Pancreas (tissue), 10 donors: ENCODE results near the gene TMEM63B. TPM values are rescaled to one million over a fixed set of nuclear protein-coding genes. Genes with fewer than 3 reads are reported as not detected.
"Not testable (repeated sequence)": the region's sequence is repeated elsewhere in the genome, so short reads cannot be mapped to it uniquely, and the experiment has no call there.

Source experiments
- ATAC-seq, 4 donors: fragments of 200-7000 bp; cut with Tn5 transposase; one replicate each; pipeline versions ENCODE4 v1.8.0 to v1.9.1; 2020; ENCODE audit warnings: mild to moderate bottlenecking in 4 of 4, moderate library complexity in 4 of 4
- DNase-seq, 6 donors: peaks; one replicate each; pipeline ENCODE4 v3.0.0-alpha.2; 2020
- FAIRE-seq: peaks from 2 replicates; lab custom pipeline; 2012; peaks lifted over from hg19 to GRCh38; lab: Jason Lieb, UNC
- H3K27ac ChIP-seq, 4 donors: fragments of 200-600 bp; sonication (generic); 1 replicate in 3 of 4; 2 replicates in 1 of 4; pipeline versions ENCODE4 v1.5.0 to v1.8.0; 2020
- H3K27me3 ChIP-seq, 4 donors: fragments of 200-600 bp; one replicate each; pipeline ENCODE4 v1.8.0; 2021
- H3K36me3 ChIP-seq, 3 donors: fragments of 200-600 bp; sonication (generic) in 1 of 3; one replicate each; pipeline versions ENCODE4 v1.5.0 to v1.8.0; 2020 to 2021
- H3K4me1 ChIP-seq, 3 donors: fragments of 200-600 bp; one replicate each; pipeline ENCODE4 v1.8.0; 2021
- H3K4me3 ChIP-seq, 4 donors: fragments of 200-600 bp; sonication (generic) in 2 of 4; one replicate each; pipeline versions ENCODE4 v1.5.0 to v1.8.0; 2020 to 2021
- H3K9me3 ChIP-seq, 4 donors: fragments of 200-600 bp; one replicate each; pipeline ENCODE4 v1.8.0; 2021
- CTCF ChIP-seq, 4 donors: fragments of 200-600 bp; sonication (generic) in 3 of 4; IDR thresholded peaks; one replicate each; pipeline versions ENCODE4 v1.5.0 to v1.8.0; 2021; ENCODE audit warnings: antibody characterized with exemption in 4 of 4
- WGBS, 2 donors: extraction: QIAGEN DNeasy Blood & Tissue Kit; methylation state at CpG; one replicate each; pipeline ENCODE4 v1.1.7; 2013; 5-methylcytosine and 5-hydroxymethylcytosine counted together
- intact Hi-C, 3 donors: fragments of 100-400 bp; cut with DNase I; formaldehyde crosslinking; loops; one replicate each; pipeline versions ENCODE4 v1.11.1 to v1.14.2; 2022
- polyA plus RNA-seq, 2 donors: library from polyadenylated mRNA; stranded (reverse); fragments of 200-250 nt; gene quantifications; one replicate each; pipeline ENCODE4 v1.2.3, GENCODE V29; 2013
- total RNA-seq, 6 donors: library from RNA; stranded (reverse); fragmentation: NEBNext Ultra II Directional in 4 of 6; extraction: Animal tissue kit (Norgen Biotek cat#: 25700) in 4 of 6; gene quantifications; one replicate each; pipeline versions ENCODE4 v1.2.1 to v1.2.4, GENCODE V29; 2021 to 2023
- donor health status: healthy with polysubstance abuse.
- donor health status: DM: no; HTN: no; CAD: no; lungs with moderate emphysema.
- donor health status: DM: no; HTN: no; CAD: no.
- donor health status: control.
- donor health status: control.
- donor health status: Bipolar disorder and iron deficiency.
- donor health status: DM: yes; HTN: yes; CAD: no.
- donor health status: DM: no; HTN: no; CAD: no.
- donor health status: DM: no; HTN: no; CAD: no.
- donor health status: DM: yes; HTN: yes; CAD: no.

Gene TMEM63B
- total and polyA plus RNA-seq, 8 donors, result 7.2 to 19.9 (median 11.9) TPM

- Histone ChIP-seq H3K36me3 (no peaks in the 10 kb centered on the region), H3K27ac (no peak overlapping the region), H3K4me3 (no peak overlapping the region), H3K9me3 (no peaks in the 10 kb centered on the region), H3K27me3 (no peaks in the 10 kb centered on the region), H3K4me1 (peaks cover 0 to 14% (median 6%) of the 10 kb centered on the region in 3 donors)
- TF ChIP-seq CTCF (IDR thresholded peaks at IDR 0.05), result no peak
- no peak for FAIRE-seq
- intact Hi-C loops, result no loop called here
- 91 to 98% methylated on average over 5 of the region's 5 CpGs for WGBS, 2 donors
- DNase-seq, result peak in 1 of 6 donors; percentile 32
- no peak for ATAC-seq
Measured at GRCh38 chr6:44090465-44090864, 36.9 kb upstream of the TMEM63B start.

GRCh38 chr6:44091356-44091755 is 36.0 kb upstream of the TMEM63B start:
- peaks cover 0 to 14% (median 6%) of the 10 kb centered on the region in 3 donors for H3K4me1 ChIP-seq
- H3K36me3 ChIP-seq, FAIRE-seq, H3K27me3 ChIP-seq, intact Hi-C loops, ATAC-seq, H3K9me3 ChIP-seq, DNase-seq, H3K27ac ChIP-seq, H3K4me3 ChIP-seq: not testable (repeated sequence)
- 95 to 98% methylated on average over 3 of the region's 3 CpGs for WGBS, 2 donors

GRCh38 chr6:44091981-44092884 is 35.1 kb upstream of the TMEM63B start:
- 49 to 50% methylated on average over 7 of the region's 7 CpGs for WGBS, 2 donors
- H3K36me3 ChIP-seq, result no peaks in the 10 kb centered on the region
- peaks cover 0 to 12% (median 2%) of the 10 kb centered on the region in 3 donors for H3K4me1 ChIP-seq
- no peak for ATAC-seq
- intact Hi-C loops, result no loop called here
- no peak for FAIRE-seq
- H3K4me3 ChIP-seq, result no peak overlapping the region
- no peaks in the 10 kb centered on the region for H3K27me3 ChIP-seq
- no peak for TF ChIP-seq CTCF (IDR thresholded peaks at IDR 0.05)
- H3K27ac ChIP-seq, result no peak overlapping the region
- H3K9me3 ChIP-seq, result no peaks in the 10 kb centered on the region
- DNase-seq, result no peak

- FAIRE-seq, result no peak
- ATAC-seq, result no peak
- Histone ChIP-seq H3K4me1 (peaks cover 0 to 10% (median 0%) of the 10 kb centered on the region in 3 donors), H3K36me3 (no peaks in the 10 kb centered on the region), H3K9me3 (no peaks in the 10 kb centered on the region), H3K27me3 (no peaks in the 10 kb centered on the region), H3K4me3 (no peak overlapping the region), H3K27ac (no peak overlapping the region)
- intact Hi-C loops, result no loop called here
- no peak for TF ChIP-seq CTCF (IDR thresholded peaks at IDR 0.05)
- WGBS, 2 donors, result 87 to 94% methylated on average over 5 of the region's 5 CpGs
- DNase-seq, result no peak
Measured at GRCh38 chr6:44093066-44093465, 34.3 kb upstream of the TMEM63B start.

GRCh38 chr6:44093750-44094402 is 33.5 kb upstream of the TMEM63B start:
- TF ChIP-seq CTCF (IDR thresholded peaks at IDR 0.05), result no peak
- FAIRE-seq, result no peak
- Histone ChIP-seq H3K9me3 (no peaks in the 10 kb centered on the region), H3K27ac (no peak overlapping the region), H3K36me3 (no peaks in the 10 kb centered on the region), H3K4me3 (no peak overlapping the region), H3K27me3 (no peaks in the 10 kb centered on the region), H3K4me1 (peaks cover 0 to 10% (median 0%) of the 10 kb centered on the region in 3 donors)
- no peak for DNase-seq
- no peak for ATAC-seq
- intact Hi-C loops, result no loop called here
- WGBS, 2 donors, result 85 to 91% methylated on average over 6 of the region's 6 CpGs
